DOHH2 (cell line): ENCODE data around the gene PTGR2.
"Not testable (repeated sequence)": the region's sequence is repeated elsewhere in the genome, so short reads cannot be mapped to it uniquely, and the experiment has no call there.

Experiments used
- H3F3A ChIP-seq: fragments of 200-600 bp; sonication (generic), shearing (Covaris generic); 2 replicates; pipeline ENCODE4 v1.6.0; 2016; ENCODE audit warnings: antibody characterized with exemption, mild to moderate bottlenecking; ENCODE audit not compliant: control insufficient read depth, insufficient read depth
- H3K27ac ChIP-seq: fragments of 200-600 bp; sonication (generic); 2 replicates; pipeline ENCODE4 v1.5.1; 2014; ENCODE audit warnings: low read depth, mild to moderate bottlenecking, low read length, moderate library complexity
- H3K27me3 ChIP-seq: fragments of 200-600 bp; sonication (generic); 2 replicates; pipeline ENCODE4 v1.6.1; 2014; ENCODE audit warnings: mild to moderate bottlenecking, low read length, mixed read lengths; ENCODE audit not compliant: control insufficient read depth
- H3K36me3 ChIP-seq: fragments of 200-600 bp; sonication (generic); 2 replicates; pipeline ENCODE4 v1.6.1; 2014; ENCODE audit warnings: mild to moderate bottlenecking, low read length, moderate library complexity, mixed read lengths; ENCODE audit not compliant: control insufficient read depth
- H3K4me1 ChIP-seq: fragments of 200-600 bp; sonication (generic); 2 replicates; pipeline ENCODE4 v1.6.1; 2014; ENCODE audit warnings: mild to moderate bottlenecking, low read length, mixed read lengths; ENCODE audit not compliant: control insufficient read depth
- H3K4me2 ChIP-seq: fragments of 200-600 bp; sonication (generic); 2 replicates; pipeline ENCODE4 v1.6.0; 2014; ENCODE audit warnings: mild to moderate bottlenecking, low read length, moderate library complexity
- H3K4me3 ChIP-seq: fragments of 200-600 bp; sonication (generic); 2 replicates; pipeline ENCODE4 v1.5.1; 2014; ENCODE audit warnings: mild to moderate bottlenecking, low read length, mixed read lengths
- H3K79me2 ChIP-seq: fragments of 200-600 bp; sonication (generic); 2 replicates; pipeline ENCODE4 v1.6.1; 2014; ENCODE audit warnings: mild to moderate bottlenecking, low read length, mixed read lengths; ENCODE audit not compliant: control insufficient read depth
- H3K9me2 ChIP-seq: fragments of 200-600 bp; sonication (generic); replicated peaks from 2 replicates; pipeline ENCODE4 v1.6.1; 2014; ENCODE audit warnings: mild to moderate bottlenecking, low read length, mixed read lengths; ENCODE audit not compliant: control insufficient read depth
- H3K9me3 ChIP-seq: fragments of 200-600 bp; sonication (generic); 2 replicates; pipeline ENCODE4 v1.6.1; 2014; ENCODE audit warnings: antibody characterized with exemption, low read length, mixed read lengths; ENCODE audit not compliant: control insufficient read depth, insufficient read depth
- H4K20me1 ChIP-seq: fragments of 200-600 bp; sonication (generic); 2 replicates; pipeline ENCODE4 v1.6.0; 2014; ENCODE audit warnings: low read depth, mild to moderate bottlenecking, antibody characterized with exemption, low read length, moderate library complexity; ENCODE audit not compliant: control insufficient read depth, insufficient read depth
- EZH2phosphoT487 ChIP-seq: fragments of 200-600 bp; sonication (generic); IDR thresholded peaks from 2 replicates; pipeline ENCODE4 v1.6.1; 2017; ENCODE audit warnings: borderline replicate concordance, mild to moderate bottlenecking, antibody characterized with exemption, low read length, moderate library complexity, mixed read lengths
- TF ChIP-seq, protein P1 (sequence below): fragments of 200-600 bp; sonication (generic); IDR thresholded peaks from one replicate; pipeline ENCODE4 v1.5.1; 2014; ENCODE audit warnings: antibody characterized with exemption, mild to moderate bottlenecking, low read depth, low read length; ENCODE audit not compliant: poor library complexity, severe bottlenecking

The PTGR2 gene

DNA sequence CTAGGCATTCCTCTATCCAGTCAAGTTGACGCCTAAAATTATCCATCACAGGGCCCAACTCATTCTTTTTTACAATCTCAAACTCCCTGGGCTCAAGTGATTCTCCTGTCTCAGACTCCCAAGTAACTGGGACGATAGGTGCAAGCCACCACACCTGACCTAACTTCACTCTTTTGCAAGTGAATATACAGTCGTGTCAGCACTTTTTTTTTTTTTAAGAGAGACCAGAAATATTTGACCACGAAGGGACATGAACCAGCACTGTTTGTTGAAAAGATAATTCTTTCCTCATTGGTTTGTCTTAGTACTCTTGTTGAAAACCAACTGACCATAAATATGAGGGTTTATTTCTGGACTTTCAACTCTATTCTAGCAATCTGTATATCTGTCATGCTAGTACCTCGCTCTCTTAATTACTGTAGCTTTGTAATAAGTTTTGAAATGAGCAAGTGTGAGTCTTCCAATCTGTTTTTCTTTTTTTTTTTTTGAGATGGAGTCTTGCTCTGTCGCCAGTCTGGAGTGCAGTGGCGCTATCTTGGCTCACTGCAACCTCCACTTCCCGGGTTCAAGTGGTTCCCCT, 14.0 kb downstream of the PTGR2 start:
- no peaks in the 10 kb centered on the region for H3K79me2 ChIP-seq
- H3K27me3 ChIP-seq, result no peaks in the 10 kb centered on the region
- H3K36me3 ChIP-seq, result no peaks in the 10 kb centered on the region
- no peak overlapping the region for H3K4me2 ChIP-seq
- no peak overlapping the region for H3K27ac ChIP-seq
- H3F3A ChIP-seq, result 0 out of 2 replicates have a peak, but pooled peaks cover under 1% of the 10 kb centered on the region
- H4K20me1 ChIP-seq, result no peaks in the 10 kb centered on the region
- H3K4me1 ChIP-seq, result no peaks in the 10 kb centered on the region
- H3K9me3 ChIP-seq, result no peaks in the 10 kb centered on the region
- H3K4me3 ChIP-seq, result no peak overlapping the region
- no peak for TF ChIP-seq EZH2phosphoT487
- TF ChIP-seq, protein P1, sequence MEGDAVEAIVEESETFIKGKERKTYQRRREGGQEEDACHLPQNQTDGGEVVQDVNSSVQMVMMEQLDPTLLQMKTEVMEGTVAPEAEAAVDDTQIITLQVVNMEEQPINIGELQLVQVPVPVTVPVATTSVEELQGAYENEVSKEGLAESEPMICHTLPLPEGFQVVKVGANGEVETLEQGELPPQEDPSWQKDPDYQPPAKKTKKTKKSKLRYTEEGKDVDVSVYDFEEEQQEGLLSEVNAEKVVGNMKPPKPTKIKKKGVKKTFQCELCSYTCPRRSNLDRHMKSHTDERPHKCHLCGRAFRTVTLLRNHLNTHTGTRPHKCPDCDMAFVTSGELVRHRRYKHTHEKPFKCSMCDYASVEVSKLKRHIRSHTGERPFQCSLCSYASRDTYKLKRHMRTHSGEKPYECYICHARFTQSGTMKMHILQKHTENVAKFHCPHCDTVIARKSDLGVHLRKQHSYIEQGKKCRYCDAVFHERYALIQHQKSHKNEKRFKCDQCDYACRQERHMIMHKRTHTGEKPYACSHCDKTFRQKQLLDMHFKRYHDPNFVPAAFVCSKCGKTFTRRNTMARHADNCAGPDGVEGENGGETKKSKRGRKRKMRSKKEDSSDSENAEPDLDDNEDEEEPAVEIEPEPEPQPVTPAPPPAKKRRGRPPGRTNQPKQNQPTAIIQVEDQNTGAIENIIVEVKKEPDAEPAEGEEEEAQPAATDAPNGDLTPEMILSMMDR, result no peak
- no peaks in the 10 kb centered on the region for H3K9me2 ChIP-seq

DNA sequence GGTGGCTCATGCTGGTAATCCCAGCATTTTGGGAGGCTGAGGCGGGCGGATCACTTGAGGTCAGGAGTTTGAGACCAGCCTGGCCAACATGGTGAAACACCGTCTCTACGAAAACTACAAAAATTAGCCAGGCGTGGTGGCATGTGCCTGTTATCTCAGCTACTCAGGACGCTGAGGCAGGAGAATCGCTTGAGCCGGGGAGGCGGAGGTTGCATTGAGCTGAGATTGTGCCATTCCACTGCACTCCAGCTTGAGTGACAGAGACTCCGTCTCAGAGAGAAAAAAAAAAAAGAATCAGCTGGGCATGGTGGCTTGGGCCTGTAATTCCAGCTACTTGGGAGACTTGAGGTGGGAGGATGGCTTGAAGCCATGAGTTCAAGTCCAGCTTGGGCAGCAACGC, 18.1 kb downstream of the PTGR2 start:
- not testable (repeated sequence) for H3K4me3 ChIP-seq, H3K4me1 ChIP-seq, H3K27me3 ChIP-seq, H3F3A ChIP-seq, H3K9me3 ChIP-seq, H3K36me3 ChIP-seq, H3K4me2 ChIP-seq, H3K27ac ChIP-seq, H3K9me2 ChIP-seq, H3K79me2 ChIP-seq, H4K20me1 ChIP-seq

DNA sequence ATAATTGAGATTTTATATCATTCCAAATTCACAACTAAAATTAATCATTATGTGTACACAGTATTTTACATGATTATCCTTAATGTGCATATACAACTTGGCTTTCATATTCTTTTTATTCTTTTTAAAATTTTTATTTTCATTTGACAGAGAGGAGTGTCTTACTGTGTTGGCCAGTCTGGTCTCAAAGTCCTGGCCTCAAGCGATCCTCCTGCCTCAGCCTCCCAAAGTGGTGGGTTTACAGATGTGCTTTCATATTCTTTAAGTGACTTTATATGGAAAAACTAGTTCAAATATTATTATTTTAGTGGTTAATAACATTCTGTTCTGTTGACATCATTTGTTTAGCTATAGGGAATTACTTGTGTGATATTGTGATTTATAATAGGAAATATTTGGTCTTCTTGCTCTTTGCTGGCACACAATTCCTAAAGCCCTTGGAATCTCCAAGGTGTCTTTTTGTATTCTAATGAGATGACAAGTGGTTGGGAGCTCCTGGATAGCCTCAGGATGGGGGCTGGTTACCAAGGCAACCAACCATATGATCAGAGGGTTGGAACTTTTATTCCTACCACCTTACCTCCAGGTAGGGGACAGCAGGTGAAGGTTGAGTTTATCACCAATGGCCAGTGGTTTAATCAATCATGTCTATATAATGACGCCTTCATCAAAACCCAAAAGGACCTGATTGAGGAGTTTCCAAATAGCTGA, 19.0 kb downstream of the PTGR2 start:
- Histone ChIP-seq H3K27me3 (no peaks in the 10 kb centered on the region), H3K27ac (no peak overlapping the region), H3K4me3 (no peak overlapping the region), H3F3A (no peaks in the 10 kb centered on the region), H3K4me1 (no peaks in the 10 kb centered on the region), H3K9me3 (no peaks in the 10 kb centered on the region), H4K20me1 (no peaks in the 10 kb centered on the region), H3K79me2 (no peaks in the 10 kb centered on the region), H3K9me2 (no peaks in the 10 kb centered on the region), H3K4me2 (no peak overlapping the region), H3K36me3 (no peaks in the 10 kb centered on the region)
- TF ChIP-seq EZH2phosphoT487, result no peak
- TF ChIP-seq, protein P1, result no peak

DNA sequence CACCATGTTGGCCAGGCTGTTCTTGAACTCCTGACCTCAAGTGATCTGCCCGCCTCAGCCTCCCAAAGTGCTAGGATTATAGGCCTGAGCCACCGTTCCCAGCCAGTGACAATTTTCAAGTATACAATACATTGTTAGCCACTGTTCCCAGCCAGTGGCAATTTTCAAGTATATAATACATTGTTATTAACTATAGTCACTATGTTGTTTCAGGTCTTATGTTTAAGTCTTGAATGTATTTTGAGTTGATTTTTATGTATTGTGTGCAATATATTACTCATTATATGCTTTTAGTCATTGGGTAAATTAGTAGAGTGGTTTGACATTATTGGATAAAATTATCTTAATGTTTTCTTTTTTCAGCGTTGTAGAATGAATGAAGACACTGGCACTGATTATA, 22.0 kb downstream of the PTGR2 start:
- H3F3A ChIP-seq, result no peaks in the 10 kb centered on the region
- no peak overlapping the region for H3K27ac ChIP-seq
- H4K20me1 ChIP-seq, result no peaks in the 10 kb centered on the region
- TF ChIP-seq EZH2phosphoT487, result no peak
- TF ChIP-seq, protein P1, result no peak
- H3K79me2 ChIP-seq, result no peaks in the 10 kb centered on the region
- H3K27me3 ChIP-seq, result no peaks in the 10 kb centered on the region
- no peaks in the 10 kb centered on the region for H3K4me1 ChIP-seq
- H3K36me3 ChIP-seq, result no peaks in the 10 kb centered on the region
- no peaks in the 10 kb centered on the region for H3K9me3 ChIP-seq
- H3K4me2 ChIP-seq, result no peak overlapping the region
- H3K9me2 ChIP-seq, result no peaks in the 10 kb centered on the region
- H3K4me3 ChIP-seq, result no peak overlapping the region
